Sigmoid colon (tissue), 4 donors: ENCODE measurements around the gene TLR7.

ENCODE experiments used
- POLR2A ChIP-seq, 2 donors: fragments of 450-650 bp; IDR thresholded peaks; one replicate each; pipeline ENCODE4 v1.6.1; 2016; ENCODE audit warnings: antibody characterized with exemption in 2 of 2, mild to moderate bottlenecking in 2 of 2, moderate library complexity in 2 of 2
- POLR2AphosphoS5 ChIP-seq, 4 donors: sonication (generic); formaldehyde crosslinking; IDR thresholded peaks; one replicate each; pipeline ENCODE4 v1.6.1; 2017; ENCODE audit warnings: antibody characterized with exemption in 4 of 4
- TF ChIP-seq, protein P1 (sequence below), 4 experiments: fragments of 450-650 bp in 3 of 4; fragments of 200-600 bp in 1 of 4; IDR thresholded peaks; one replicate each; pipeline ENCODE4 v1.5.1; 2016 to 2019; ENCODE audit warnings: antibody characterized with exemption in 4 of 4, mild to moderate bottlenecking in 3 of 4, moderate library complexity in 2 of 4

DNA sequence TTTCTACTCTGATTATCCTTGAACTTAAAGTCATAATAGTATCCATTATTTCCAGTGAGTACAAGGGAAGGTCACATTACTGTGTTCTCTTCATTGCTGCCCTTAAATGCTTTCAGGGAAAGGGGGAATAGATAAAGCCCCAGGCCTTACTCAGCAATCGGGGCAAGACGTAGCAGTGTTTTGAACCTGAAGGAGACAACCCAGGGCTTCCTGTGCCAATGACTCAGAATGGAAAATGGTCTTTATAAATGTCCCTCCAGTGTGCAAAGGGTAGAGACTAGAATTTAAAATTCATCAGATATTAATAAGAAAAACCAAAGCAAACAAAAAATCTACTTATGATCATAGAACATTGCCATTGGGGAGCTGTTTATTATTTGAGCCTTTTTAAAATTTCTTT, 63.3 kb downstream of the TLR7 start:
- TF ChIP-seq, protein P1, sequence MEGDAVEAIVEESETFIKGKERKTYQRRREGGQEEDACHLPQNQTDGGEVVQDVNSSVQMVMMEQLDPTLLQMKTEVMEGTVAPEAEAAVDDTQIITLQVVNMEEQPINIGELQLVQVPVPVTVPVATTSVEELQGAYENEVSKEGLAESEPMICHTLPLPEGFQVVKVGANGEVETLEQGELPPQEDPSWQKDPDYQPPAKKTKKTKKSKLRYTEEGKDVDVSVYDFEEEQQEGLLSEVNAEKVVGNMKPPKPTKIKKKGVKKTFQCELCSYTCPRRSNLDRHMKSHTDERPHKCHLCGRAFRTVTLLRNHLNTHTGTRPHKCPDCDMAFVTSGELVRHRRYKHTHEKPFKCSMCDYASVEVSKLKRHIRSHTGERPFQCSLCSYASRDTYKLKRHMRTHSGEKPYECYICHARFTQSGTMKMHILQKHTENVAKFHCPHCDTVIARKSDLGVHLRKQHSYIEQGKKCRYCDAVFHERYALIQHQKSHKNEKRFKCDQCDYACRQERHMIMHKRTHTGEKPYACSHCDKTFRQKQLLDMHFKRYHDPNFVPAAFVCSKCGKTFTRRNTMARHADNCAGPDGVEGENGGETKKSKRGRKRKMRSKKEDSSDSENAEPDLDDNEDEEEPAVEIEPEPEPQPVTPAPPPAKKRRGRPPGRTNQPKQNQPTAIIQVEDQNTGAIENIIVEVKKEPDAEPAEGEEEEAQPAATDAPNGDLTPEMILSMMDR (IDR thresholded peaks at IDR 0.05): no peak
- no peak for TF ChIP-seq POLR2AphosphoS5 (IDR thresholded peaks at IDR 0.05)
- no peak for TF ChIP-seq POLR2A (IDR thresholded peaks at IDR 0.05)
